Activated naive CD4-positive, alpha-beta T cell treated with anti-CD3 and anti-CD28 coated beads, Interleukin-2, amount 10 ng/mL, durations not matched to agents 7 days and 5 days (primary cell): ENCODE results near the gene FBF1.
"Not testable (repeated sequence)": the region's sequence is repeated elsewhere in the genome, so short reads cannot be mapped to it uniquely, and the experiment has no call there.

ENCODE experiments used
- CTCF ChIA-PET: fragments of 350-600 bp; sonication (Branson Sonifier 250); formaldehyde crosslinking; loops from one replicate; lab custom pipeline; 2021; ENCODE audit warnings: antibody characterized with exemption; lab: Charles Lee
- DNase-seq: peaks from one replicate; pipeline ENCODE4 v3.0.0-alpha.2; 2020
- H3K27ac Mint-ChIP-seq: one replicate; pipeline ENCODE4 v1.8.0; 2021; ENCODE audit warnings: mild to moderate bottlenecking, moderate library complexity, mixed read lengths
- H3K27me3 Mint-ChIP-seq: one replicate; pipeline ENCODE4 v1.8.0; 2021; ENCODE audit warnings: mild to moderate bottlenecking, mixed read lengths
- H3K36me3 Mint-ChIP-seq: one replicate; pipeline ENCODE4 v1.8.0; 2021; ENCODE audit warnings: mixed read lengths
- H3K4me1 Mint-ChIP-seq: one replicate; pipeline ENCODE4 v1.8.0; 2021; ENCODE audit warnings: mixed read lengths
- H3K4me3 Mint-ChIP-seq: one replicate; pipeline ENCODE4 v1.8.0; 2021; ENCODE audit warnings: mild to moderate bottlenecking, moderate library complexity, mixed read lengths
- H3K9me3 Mint-ChIP-seq: one replicate; pipeline ENCODE4 v1.8.0; 2021; ENCODE audit warnings: mixed read lengths

Gene FBF1

DNA sequence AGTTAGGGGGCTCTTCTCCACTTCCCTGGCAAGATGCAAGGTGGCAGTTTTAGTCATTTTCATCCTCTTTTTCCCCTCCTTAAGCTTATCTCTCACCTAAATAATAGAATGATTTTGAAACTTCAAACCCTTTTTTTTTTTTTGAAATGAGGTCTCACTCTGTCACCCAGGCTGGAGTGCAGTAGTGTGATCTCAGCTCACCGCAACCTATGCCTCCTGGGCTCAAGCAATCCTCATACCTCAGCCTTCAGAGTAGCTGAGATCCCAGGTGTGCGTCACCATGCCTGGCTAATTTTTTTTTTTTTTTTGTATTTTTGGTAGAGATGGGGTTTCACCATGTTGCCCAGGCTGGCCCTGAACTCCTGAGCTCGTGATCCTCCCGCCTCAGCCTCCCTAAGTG is 76.0 kb downstream of the FBF1 start:
- peak overlapping the region; percentile 6 for H3K4me3 Mint-ChIP-seq
- H3K36me3 Mint-ChIP-seq, H3K9me3 Mint-ChIP-seq, H3K27me3 Mint-ChIP-seq: not testable (repeated sequence)
- H3K4me1 Mint-ChIP-seq, result peaks cover 29% of the 10 kb centered on the region
- peak overlapping the region; percentile 91 for H3K27ac Mint-ChIP-seq
- CTCF ChIA-PET, result interaction anchor here (0.8 to 8.8 kb wide), 7 partner anchors 10 to 140 kb away, joined by 3 to 74 read pairs (median 5); partner anchors contain the start of genes UNC13D and WBP2
- DNase-seq, result peak; percentile 29

DNA sequence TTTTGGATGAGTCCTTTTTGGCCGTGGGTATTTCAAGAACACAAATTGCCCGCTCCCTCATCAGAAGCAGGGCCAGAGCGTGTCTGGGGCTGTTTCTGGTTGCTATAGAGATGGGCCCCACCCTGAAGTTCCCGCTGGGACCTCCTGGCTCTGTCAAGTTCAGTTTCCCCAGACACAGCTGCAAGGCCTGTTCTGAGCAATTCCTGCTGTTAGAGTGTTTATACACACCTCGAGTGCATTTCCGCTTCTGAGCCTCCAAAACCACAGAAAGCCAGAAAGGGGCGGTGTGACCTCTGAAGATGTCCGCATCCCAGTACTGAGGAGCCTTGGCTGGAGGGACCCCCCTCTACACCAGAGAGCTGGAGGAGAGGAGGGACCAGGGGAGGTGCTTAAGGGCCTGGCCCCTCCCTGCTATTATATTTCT is 76.4 kb downstream of the FBF1 start:
- CTCF ChIA-PET, result interaction anchor here (0.8 to 8.8 kb wide), 7 partner anchors 9 to 141 kb away, joined by 3 to 74 read pairs (median 5); partner anchors contain the start of genes UNC13D and WBP2
- Mint-ChIP-seq H3K27ac (peak overlapping the region; percentile 91), H3K36me3 (no peaks in the 10 kb centered on the region), H3K4me3 (peak overlapping the region; percentile 6), H3K4me1 (peaks cover 30% of the 10 kb centered on the region), H3K27me3 (no peaks in the 10 kb centered on the region), H3K9me3 (no peaks in the 10 kb centered on the region)
- peak; percentile 77 for DNase-seq

DNA sequence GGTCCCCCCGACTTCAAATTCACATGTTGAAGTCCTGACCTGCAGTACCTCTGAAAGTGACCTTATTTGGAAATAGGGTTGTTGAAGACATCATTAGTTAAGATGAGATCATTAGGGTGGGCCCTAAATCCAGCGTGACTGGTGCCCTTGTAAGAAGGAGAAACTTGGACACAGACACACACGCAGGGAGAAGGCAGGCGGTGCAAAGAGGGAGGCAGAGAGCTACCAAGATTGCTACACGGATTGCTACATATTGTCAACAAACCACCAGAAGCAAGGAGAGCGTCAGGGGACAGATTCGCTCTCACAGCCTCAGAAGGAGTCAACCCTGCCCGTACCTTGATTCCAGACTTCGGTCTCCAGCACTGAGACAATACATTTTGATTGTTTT is 78.9 kb downstream of the FBF1 start:
- Mint-ChIP-seq H3K27me3 (no peaks in the 10 kb centered on the region), H3K4me1 (peaks cover 47% of the 10 kb centered on the region), H3K4me3 (no peak overlapping the region), H3K27ac (no peak overlapping the region), H3K36me3 (no peaks in the 10 kb centered on the region), H3K9me3 (no peaks in the 10 kb centered on the region)
- DNase-seq, result no peak
- CTCF ChIA-PET, result interaction anchor here (0.8 to 10.6 kb wide), 12 partner anchors 10 to 490 kb away, joined by 3 to 103 read pairs (median 8); partner anchors contain the start of genes GALK1, TRIM47, TRIM65 and UNC13D
